ENCODE measurements around the gene SLC4A7. TPM values are rescaled to one million over a fixed set of nuclear protein-coding genes. Genes with fewer than 3 reads are reported as not detected.

The SLC4A7 gene
- total RNA-seq, 4 donors from 2014 or later = 23.1 to 62.9 (median 43.6) TPM

DNA sequence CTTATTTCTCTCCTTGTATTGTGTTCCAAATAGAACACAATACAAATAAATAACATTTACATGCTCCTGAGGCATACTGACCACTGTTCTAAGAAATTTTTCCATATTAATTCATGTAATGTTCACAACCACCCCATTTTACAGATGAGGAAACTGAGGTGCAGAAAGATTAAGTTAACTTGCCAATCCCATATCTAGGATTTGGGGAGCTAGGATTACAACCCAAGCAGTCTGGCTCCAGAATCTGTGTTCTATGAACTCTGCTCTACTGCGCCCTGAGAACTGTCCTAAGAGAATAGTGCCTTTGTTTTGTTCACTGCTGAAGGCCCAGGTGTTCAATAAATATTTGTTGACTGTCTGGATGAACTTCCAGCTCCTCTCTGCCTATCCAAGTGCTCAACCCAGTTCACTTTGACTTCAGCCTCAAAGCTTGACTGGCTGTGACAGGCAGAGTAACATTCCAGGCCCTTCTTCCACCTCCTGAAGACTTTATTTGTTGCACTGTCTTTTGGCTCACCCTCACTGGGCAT, 118.1 kb downstream of the SLC4A7 start:
- 100% methylated on average over 1 of the region's 1 CpG; no CpG with 5 or more reads in 1 of the 2 donors for WGBS, 2 donors (ENCODE audit: low coverage in 1 of 2)
- TF ChIP-seq POLR2AphosphoS5 (IDR thresholded peaks at IDR 0.05) (no peak), EP300 (IDR thresholded peaks at IDR 0.05) (no peak), POLR2A (IDR thresholded peaks at IDR 0.05) (no peak), CTCF (IDR thresholded peaks at IDR 0.05) (no peak)
- ATAC-seq = no peak
- Histone ChIP-seq H3K4me3 (no peak overlapping the region), H3K9me3 (no peaks in the 10 kb centered on the region), H3K27me3 (no peaks in the 10 kb centered on the region), H3K27ac (no peak overlapping the region), H3K4me1 (peaks cover 0 to 13% (median 0%) of the 10 kb centered on the region in 3 donors), H3K36me3 (no peaks in the 10 kb centered on the region)

GRCh38 chr3:27360113-27361078, 123.8 kb downstream of the SLC4A7 start:
- Histone ChIP-seq H3K27ac (no peak overlapping the region), H3K9me3 (no peaks in the 10 kb centered on the region), H3K4me1 (no peaks in the 10 kb centered on the region), H3K36me3 (no peaks in the 10 kb centered on the region), H3K4me3 (no peak overlapping the region), H3K27me3 (no peaks in the 10 kb centered on the region)
- WGBS, 2 donors (ENCODE audit: low coverage in 1 of 2) = 76 to 84% methylated on average over 7 of the region's 7 CpGs
- no peak for ATAC-seq
- TF ChIP-seq POLR2AphosphoS5 (IDR thresholded peaks at IDR 0.05) (no peak), EP300 (IDR thresholded peaks at IDR 0.05) (no peak), CTCF (IDR thresholded peaks at IDR 0.05) (no peak), POLR2A (IDR thresholded peaks at IDR 0.05) (no peak)

DNA sequence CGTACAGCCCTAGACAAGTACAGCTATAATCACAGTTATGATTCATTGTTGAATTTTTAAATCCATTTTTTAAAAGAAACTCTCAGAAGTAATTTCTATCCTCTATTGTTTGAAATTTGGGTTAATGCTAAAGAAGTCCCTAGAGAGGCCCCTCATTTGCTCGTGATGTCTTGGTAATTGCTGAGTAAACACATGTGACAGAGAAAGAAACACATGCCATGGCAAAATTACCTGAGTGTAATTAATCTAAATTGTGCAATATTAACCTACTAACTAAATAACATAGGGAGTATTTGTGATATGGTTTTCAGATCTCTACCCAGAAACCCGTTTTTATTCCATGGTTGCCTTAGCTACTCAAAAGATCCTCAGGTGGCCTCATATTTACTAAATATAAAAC, 125.8 kb downstream of the SLC4A7 start:
- 72 to 87% methylated on average over 3 of the region's 3 CpGs for WGBS, 2 donors (ENCODE audit: low coverage in 1 of 2)
- no peak overlapping the region for H3K27ac ChIP-seq
- no peak overlapping the region for H3K4me3 ChIP-seq
- H3K27me3 ChIP-seq = no peaks in the 10 kb centered on the region
- TF ChIP-seq EP300 (IDR thresholded peaks at IDR 0.05) (no peak), POLR2A (IDR thresholded peaks at IDR 0.05) (no peak), CTCF (IDR thresholded peaks at IDR 0.05) (no peak), POLR2AphosphoS5 (IDR thresholded peaks at IDR 0.05) (no peak)
- H3K9me3 ChIP-seq = no peaks in the 10 kb centered on the region
- no peak for ATAC-seq
- no peaks in the 10 kb centered on the region for H3K36me3 ChIP-seq
- no peaks in the 10 kb centered on the region for H3K4me1 ChIP-seq

DNA sequence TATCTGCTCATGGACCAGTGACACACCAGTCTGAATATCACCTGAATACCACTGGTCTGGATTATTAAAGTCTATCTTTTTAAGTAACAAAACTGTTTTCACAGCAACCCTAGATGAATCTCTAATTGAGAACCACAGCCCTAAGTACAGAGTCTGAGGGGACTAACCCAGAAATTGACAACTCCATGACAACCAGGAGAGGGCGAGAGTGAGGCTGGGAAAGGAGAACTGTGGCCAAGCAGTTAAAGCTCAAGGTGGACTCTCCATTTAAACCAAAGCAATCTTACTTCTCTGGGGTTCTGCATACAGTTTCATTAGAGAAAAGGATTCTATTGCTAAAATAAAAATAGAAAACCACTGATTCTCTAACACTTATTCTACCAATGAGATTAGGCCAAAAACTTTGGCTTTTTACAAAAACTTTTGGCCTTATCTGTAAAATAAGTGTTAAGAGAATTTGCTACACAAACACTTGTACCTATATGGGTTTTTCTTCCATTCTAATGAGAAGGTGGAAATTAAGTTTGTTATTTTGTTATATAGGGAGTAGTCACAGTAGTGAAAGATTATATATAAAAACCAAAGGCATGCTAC, 126.4 kb downstream of the SLC4A7 start:
- H3K4me1 ChIP-seq = no peaks in the 10 kb centered on the region
- H3K9me3 ChIP-seq = no peaks in the 10 kb centered on the region
- no peak for TF ChIP-seq EP300 (IDR thresholded peaks at IDR 0.05)
- TF ChIP-seq POLR2AphosphoS5 (IDR thresholded peaks at IDR 0.05) = no peak
- peak; percentile 18 to 53 (median 35) for TF ChIP-seq CTCF (IDR thresholded peaks at IDR 0.05)
- no peak for TF ChIP-seq POLR2A (IDR thresholded peaks at IDR 0.05)
- ATAC-seq = no peak
- no peaks in the 10 kb centered on the region for H3K36me3 ChIP-seq
- no peak overlapping the region for H3K27ac ChIP-seq
- no peak overlapping the region for H3K4me3 ChIP-seq
- H3K27me3 ChIP-seq = no peaks in the 10 kb centered on the region
- 33 to 55% methylated on average over 1 of the region's 1 CpG for WGBS, 2 donors (ENCODE audit: low coverage in 1 of 2)
